Glomerular endothelial cell (primary cell): Measurements from ENCODE around the gene ZNF536. TPM values are rescaled to one million over a fixed set of nuclear protein-coding genes. Genes with fewer than 3 reads are reported as not detected.
"Not testable (repeated sequence)": the region's sequence is repeated elsewhere in the genome, so short reads cannot be mapped to it uniquely, and the experiment has no call there.

Experiments
- DNase-seq: peaks from one replicate; pipeline ENCODE4 v3.0.0-alpha.2; 2011; ENCODE audit warnings: low read depth, low spot score; ENCODE audit errors: extremely low read depth
- total RNA-seq: library from RNA; depleted of rRNA; stranded (reverse); fragments of >200 nt; gene quantifications from 2 replicates; pipeline ENCODE4 v1.2.3, GENCODE V29; 2015

ZNF536 gene
- total RNA-seq, 1 donor from 2014 or later: not detected

- DNase-seq: no peak
Measured at GRCh38 chr19:30443531-30444252, 71.5 kb downstream of the ZNF536 start.

GRCh38 chr19:30444253-30444671 lies 72.1 kb downstream of the ZNF536 start:
- no peak for DNase-seq

DNA sequence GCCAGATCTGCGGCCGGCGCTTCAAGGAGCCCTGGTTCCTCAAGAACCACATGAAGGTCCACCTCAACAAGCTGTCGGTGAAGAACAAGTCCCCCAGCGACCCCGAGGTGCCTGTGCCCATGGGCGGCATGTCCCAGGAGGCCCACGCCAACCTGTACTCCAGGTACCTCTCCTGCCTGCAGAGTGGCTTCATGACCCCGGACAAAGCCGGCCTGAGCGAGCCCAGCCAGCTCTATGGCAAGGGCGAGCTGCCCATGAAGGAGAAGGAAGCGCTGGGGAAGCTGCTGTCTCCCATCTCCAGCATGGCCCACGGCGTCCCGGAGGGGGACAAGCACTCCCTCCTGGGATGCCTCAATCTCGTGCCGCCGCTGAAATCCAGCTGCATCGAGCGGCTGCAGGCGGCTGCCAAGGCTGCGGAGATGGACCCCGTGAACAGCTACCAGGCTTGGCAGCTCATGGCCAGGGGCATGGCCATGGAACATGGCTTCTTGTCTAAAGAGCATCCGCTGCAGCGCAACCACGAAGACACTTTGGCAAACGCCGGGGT lies 72.6 kb downstream of the ZNF536 start:
- DNase-seq: no peak

DNA sequence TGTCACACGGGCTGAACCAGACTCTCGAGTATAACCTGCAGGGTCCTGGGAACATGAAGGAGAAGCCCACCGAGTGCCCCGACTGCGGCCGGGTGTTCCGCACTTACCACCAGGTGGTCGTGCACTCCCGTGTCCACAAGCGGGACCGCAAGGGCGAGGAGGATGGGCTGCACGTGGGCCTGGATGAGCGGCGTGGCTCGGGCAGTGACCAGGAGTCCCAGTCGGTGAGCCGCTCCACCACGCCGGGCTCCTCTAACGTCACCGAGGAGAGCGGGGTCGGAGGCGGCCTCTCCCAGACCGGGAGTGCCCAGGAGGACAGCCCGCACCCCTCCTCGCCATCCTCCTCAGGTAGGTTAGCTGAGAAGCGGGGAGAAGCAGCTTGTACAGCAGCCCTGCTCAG lies 73.2 kb downstream of the ZNF536 start:
- no peak for DNase-seq

GRCh38 chr19:30446120-30446519 lies 73.9 kb downstream of the ZNF536 start:
- DNase-seq: not testable (repeated sequence)

GRCh38 chr19:30446850-30447552 lies 74.8 kb downstream of the ZNF536 start:
- DNase-seq: no peak

- no peak for DNase-seq
Measured at GRCh38 chr19:30447553-30447870, 75.3 kb downstream of the ZNF536 start.

DNA sequence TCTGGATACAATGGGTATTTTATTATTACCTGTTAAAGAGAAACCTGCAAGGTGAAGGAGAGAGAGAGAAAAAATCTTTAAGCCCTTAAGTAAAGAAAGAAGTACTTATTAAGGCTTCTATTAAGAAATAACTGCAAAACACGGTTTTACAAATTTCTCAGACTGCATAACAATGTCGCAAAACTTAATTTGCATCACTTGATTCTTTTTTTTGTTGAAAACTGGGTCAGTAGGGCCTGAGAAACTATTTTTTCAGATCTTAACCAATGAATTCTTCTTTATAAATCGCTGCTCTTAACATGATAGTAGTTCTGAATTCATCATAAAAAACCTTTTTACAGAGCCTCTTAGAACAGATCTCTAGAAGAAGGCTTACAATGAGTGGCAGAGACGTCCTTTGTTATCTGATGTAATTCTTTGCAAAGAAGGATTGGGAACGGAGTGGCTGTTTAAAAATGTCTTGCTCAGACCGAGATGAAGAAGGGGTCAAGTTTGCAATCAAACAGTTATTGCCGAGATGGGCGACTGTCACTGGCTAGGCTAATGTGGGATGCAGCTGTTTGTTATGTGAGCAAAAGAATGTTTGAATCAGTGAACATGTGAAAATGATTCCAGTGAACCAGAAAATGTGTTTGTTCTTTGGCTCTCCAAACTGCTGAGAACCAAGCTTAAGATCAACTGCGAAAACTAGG lies 76.3 kb downstream of the ZNF536 start:
- DNase-seq: no peak

DNA sequence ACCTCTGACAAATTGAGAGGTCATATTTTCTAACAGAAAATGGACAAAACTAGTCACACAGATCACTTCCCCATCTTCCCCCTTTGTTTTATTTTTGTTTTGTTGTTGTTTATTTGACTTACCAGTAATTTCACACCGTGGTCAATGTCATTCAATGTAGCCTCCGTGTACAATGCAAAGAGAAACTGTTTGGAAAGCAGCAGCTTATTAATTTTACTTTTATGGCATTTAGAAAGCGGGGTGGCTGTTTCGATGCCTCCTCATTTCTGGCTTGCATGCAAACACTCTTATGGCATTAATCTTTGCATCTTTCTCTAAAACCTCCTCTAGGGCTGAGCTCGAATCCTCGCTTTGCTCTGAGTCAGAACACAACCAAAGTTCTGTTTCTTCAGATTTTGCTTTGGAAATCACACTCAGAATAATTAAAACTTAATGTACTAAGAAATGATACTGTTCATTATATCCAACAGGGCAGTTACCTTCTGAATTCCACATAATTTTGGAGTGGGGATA lies 77.0 kb downstream of the ZNF536 start:
- no peak for DNase-seq

DNA sequence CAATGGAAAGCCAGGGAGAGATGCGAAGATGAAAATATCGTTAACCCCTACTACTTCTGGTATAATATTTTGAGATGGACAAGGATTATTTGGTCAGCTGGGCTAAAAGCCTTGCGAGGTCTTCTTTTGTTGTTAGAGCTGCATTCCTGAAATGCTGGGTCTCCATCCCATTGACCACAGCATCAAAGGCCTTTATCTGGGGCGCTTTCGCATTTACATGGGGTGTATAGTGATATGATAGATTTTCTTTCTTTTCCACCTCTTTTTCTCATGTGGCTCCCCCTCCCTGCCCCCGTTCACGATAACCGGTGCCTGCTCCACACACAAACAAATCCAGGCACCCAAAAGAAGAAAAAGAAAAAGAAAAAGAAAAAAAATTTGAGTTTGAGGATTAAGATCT lies 77.5 kb downstream of the ZNF536 start:
- DNase-seq: no peak

- no peak for DNase-seq
Measured at GRCh38 chr19:30450100-30450499, 77.9 kb downstream of the ZNF536 start.

GRCh38 chr19:30450835-30451321 lies 78.7 kb downstream of the ZNF536 start:
- DNase-seq: no peak

GRCh38 chr19:30452931-30453330 lies 80.7 kb downstream of the ZNF536 start:
- DNase-seq: no peak

DNA sequence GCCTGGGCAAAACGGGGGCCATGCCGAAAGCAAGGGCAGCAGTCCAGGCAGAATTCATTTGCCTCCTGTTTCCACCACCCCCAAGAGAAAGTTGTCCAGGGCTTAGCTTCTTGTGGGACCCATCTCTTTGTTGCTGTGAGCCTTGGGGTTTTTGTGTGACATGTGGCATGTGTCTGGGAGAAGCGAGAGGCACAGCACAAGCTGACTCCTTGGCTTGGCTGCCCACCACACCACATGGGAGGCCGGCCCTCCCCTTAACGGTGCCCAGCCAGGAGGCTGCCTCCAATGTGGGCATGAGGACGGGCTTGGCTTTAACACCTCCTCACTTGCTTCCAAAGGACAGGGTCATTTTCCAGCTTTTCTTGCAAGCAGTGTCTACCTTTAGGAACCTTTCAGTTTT lies 81.6 kb downstream of the ZNF536 start:
- no peak for DNase-seq

- no peak for DNase-seq
Measured at GRCh38 chr19:30455881-30456280, 83.7 kb downstream of the ZNF536 start.

DNA sequence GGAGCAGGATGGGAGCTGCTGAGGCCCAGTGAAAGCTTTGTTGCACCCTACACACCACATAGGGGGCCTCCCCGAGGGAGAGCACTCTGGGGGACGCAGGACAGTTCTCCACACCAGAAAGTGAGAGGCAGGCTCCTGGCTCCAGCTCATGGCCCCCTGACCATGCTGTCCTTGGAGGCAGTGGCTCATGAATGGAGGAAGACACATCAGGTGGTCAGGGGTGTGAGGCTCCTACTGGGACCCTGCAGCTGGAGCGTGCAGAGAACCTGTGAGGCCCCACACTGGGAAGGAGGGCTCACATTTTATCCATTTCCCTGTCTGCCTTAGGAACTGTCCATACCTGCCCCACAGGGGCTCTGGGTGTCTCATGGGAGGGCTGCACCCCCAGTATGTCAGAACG lies 85.3 kb downstream of the ZNF536 start:
- DNase-seq: no peak

- no peak for DNase-seq
Measured at GRCh38 chr19:30459859-30460258, 87.7 kb downstream of the ZNF536 start.

DNA sequence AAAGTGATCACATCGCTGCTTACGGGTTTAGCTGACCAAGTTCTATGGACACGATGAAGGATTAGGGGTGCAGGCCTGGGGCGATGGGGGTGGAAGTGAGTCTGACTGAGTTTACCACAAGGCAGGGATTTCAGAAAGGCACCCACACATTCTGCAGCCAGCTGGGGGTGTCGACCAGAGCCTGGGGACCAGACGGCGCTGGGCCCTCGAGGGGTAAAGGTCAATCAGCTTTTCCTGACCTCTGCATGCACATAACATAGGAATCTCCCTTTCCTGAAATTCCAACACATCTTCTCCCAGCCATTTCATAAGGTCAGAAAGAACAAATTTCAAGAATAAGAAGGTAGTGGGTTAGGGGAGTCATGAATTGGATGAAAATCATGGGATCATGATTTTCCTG lies 92.0 kb downstream of the ZNF536 start:
- no peak for DNase-seq

DNA sequence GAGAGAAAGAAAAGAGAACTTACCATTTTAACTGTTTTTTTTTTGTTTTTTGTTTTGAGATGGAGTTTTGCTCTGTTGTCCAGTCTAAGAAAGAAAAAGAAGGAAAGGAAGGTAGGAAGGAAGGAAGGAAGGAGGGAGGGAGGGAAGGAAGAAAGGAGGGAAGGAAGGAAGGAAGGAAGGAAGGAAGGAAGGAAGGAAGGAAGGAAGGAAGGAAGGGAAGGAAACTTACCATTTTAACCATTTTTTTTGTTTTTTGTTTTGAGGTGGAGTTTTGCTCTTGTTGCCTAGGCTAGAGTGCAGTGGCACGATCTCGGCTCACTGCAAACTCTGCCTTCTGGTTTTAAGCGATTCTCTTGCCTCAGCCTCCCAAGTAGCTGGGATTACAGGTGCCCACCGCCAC lies 94.4 kb downstream of the ZNF536 start:
- DNase-seq: not testable (repeated sequence)

- DNase-seq: no peak
Measured at GRCh38 chr19:30467239-30467638, 95.1 kb downstream of the ZNF536 start.

GRCh38 chr19:30469774-30470173 lies 97.6 kb downstream of the ZNF536 start:
- no peak for DNase-seq
